Suprapubic skin (tissue), 4 donors: ENCODE measurements around the gene PPP2R5C.

Source experiments
- CTCF ChIP-seq, 2 donors: fragments of 200-600 bp in 1 of 2; fragments of 450-650 bp in 1 of 2; sonication (generic) in 1 of 2; IDR thresholded peaks; one replicate each; pipeline ENCODE4 v1.5.1; 2016 to 2019; ENCODE audit warnings: antibody characterized with exemption in 2 of 2, mild to moderate bottlenecking in 1 of 2, moderate library complexity in 1 of 2
- POLR2A ChIP-seq, 2 donors: fragments of 450-650 bp; IDR thresholded peaks; one replicate each; pipeline ENCODE4 v1.6.1; 2017; ENCODE audit warnings: antibody characterized with exemption in 2 of 2, mild to moderate bottlenecking in 2 of 2, moderate library complexity in 2 of 2
- POLR2AphosphoS5 ChIP-seq, 3 donors: sonication (generic); formaldehyde crosslinking; IDR thresholded peaks; one replicate each; pipeline ENCODE4 v1.6.1; 2017; ENCODE audit warnings: antibody characterized with exemption in 3 of 3

DNA sequence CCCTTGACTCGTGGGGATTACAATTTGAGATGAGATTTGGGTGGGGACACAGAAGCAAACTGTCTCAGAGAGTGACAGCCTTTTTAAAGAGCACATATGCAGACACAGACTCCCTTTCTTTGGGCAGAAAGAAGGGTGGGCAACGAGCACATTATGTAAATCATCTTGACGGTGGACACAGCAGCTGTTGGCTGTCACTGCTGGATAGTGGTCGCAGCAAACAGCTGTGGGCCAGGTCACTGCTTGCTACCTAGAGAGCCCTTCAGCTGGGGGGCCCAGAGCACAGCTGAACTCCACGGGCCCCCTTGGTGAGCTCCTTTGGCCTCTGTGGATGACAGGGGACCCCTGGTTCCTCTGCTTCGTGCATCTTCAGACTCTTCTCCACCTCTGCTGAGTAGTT lies 23.1 kb downstream of the PPP2R5C start:
- no peak for TF ChIP-seq CTCF (IDR thresholded peaks at IDR 0.05)
- no peak for TF ChIP-seq POLR2AphosphoS5 (IDR thresholded peaks at IDR 0.05)
- TF ChIP-seq POLR2A (IDR thresholded peaks at IDR 0.05), result no peak
